ENCODE results near the gene MMP24.
"Not testable (repeated sequence)": the region's sequence is repeated elsewhere in the genome, so short reads cannot be mapped to it uniquely, and the experiment has no call there.

Gene MMP24

GRCh38 chr20:35187584-35188190 lies 38.8 kb upstream of the MMP24 start:
- no peak overlapping the region for H3K27ac ChIP-seq (ENCODE audit: low read length)
- no peaks in the 10 kb centered on the region for H3K79me2 ChIP-seq (ENCODE audit: low read length)
- H3K4me2 ChIP-seq (ENCODE audit: low read length) = no peak overlapping the region
- H3K9me3 ChIP-seq (ENCODE audit: insufficient read depth, low read length) = no peaks in the 10 kb centered on the region
- H3K9ac ChIP-seq (ENCODE audit: low read length) = no peak overlapping the region
- H3K4me3 ChIP-seq (ENCODE audit: low read length) = no peak overlapping the region
- no peaks in the 10 kb centered on the region for H4K20me1 ChIP-seq (ENCODE audit: insufficient read depth, low read length)
- H3K27me3 ChIP-seq (ENCODE audit: low read depth, low read length) = peaks cover 9% of the 10 kb centered on the region; the same call in 1 of the 2 replicates
- H3K4me1 ChIP-seq (ENCODE audit: low read length) = no peaks in the 10 kb centered on the region
- H3K36me3 ChIP-seq (replicated peaks; ENCODE audit: low read depth, low read length) = no peaks in the 10 kb centered on the region
- no peak overlapping the region for H2AFZ ChIP-seq (ENCODE audit: low read depth, low read length)
- TF ChIP-seq CTCF (IDR thresholded peaks at IDR 0.05; ENCODE audit: low read depth, low read length) = no peak
- no peak for TF ChIP-seq EZH2phosphoT487 (IDR thresholded peaks at IDR 0.05; ENCODE audit: low read depth)

GRCh38 chr20:35189223-35189622 lies 37.3 kb upstream of the MMP24 start:
- not testable (repeated sequence) for H3K4me3 ChIP-seq (ENCODE audit: low read length); H3K27me3 ChIP-seq (ENCODE audit: low read depth, low read length); H3K9me3 ChIP-seq (ENCODE audit: insufficient read depth, low read length); H3K79me2 ChIP-seq (ENCODE audit: low read length); H4K20me1 ChIP-seq (ENCODE audit: insufficient read depth, low read length); H3K27ac ChIP-seq (ENCODE audit: low read length); H3K4me2 ChIP-seq (ENCODE audit: low read length); H3K9ac ChIP-seq (ENCODE audit: low read length); H2AFZ ChIP-seq (ENCODE audit: low read depth, low read length); H3K36me3 ChIP-seq (replicated peaks; ENCODE audit: low read depth, low read length); H3K4me1 ChIP-seq (ENCODE audit: low read length)

- no peak overlapping the region for H3K4me3 ChIP-seq (ENCODE audit: low read length)
- no peaks in the 10 kb centered on the region for H3K4me1 ChIP-seq (ENCODE audit: low read length)
- no peak overlapping the region for H2AFZ ChIP-seq (ENCODE audit: low read depth, low read length)
- no peaks in the 10 kb centered on the region for H4K20me1 ChIP-seq (ENCODE audit: insufficient read depth, low read length)
- H3K4me2 ChIP-seq (ENCODE audit: low read length) = no peak overlapping the region
- no peak overlapping the region for H3K9ac ChIP-seq (ENCODE audit: low read length)
- H3K27ac ChIP-seq (ENCODE audit: low read length) = no peak overlapping the region
- no peak for TF ChIP-seq CTCF (IDR thresholded peaks at IDR 0.05; ENCODE audit: low read depth, low read length)
- TF ChIP-seq EZH2phosphoT487 (IDR thresholded peaks at IDR 0.05; ENCODE audit: low read depth) = no peak
- no peaks in the 10 kb centered on the region for H3K9me3 ChIP-seq (ENCODE audit: insufficient read depth, low read length)
- H3K36me3 ChIP-seq (replicated peaks; ENCODE audit: low read depth, low read length) = no peaks in the 10 kb centered on the region
- H3K27me3 ChIP-seq (ENCODE audit: low read depth, low read length) = 0 out of 2 replicates have a peak, but pooled peaks cover 6% of the 10 kb centered on the region
- H3K79me2 ChIP-seq (ENCODE audit: low read length) = no peaks in the 10 kb centered on the region
Measured at GRCh38 chr20:35190556-35190955, 35.9 kb upstream of the MMP24 start.

- Histone ChIP-seq H3K9ac (ENCODE audit: low read length) (no peak overlapping the region), H3K9me3 (ENCODE audit: insufficient read depth, low read length) (peaks cover 5% of the 10 kb centered on the region; the same call in 1 of the 2 replicates), H3K27ac (ENCODE audit: low read length) (no peak overlapping the region), H3K27me3 (ENCODE audit: low read depth, low read length) (0 out of 2 replicates have a peak, but pooled peaks cover 6% of the 10 kb centered on the region), H3K79me2 (ENCODE audit: low read length) (no peaks in the 10 kb centered on the region), H4K20me1 (ENCODE audit: insufficient read depth, low read length) (no peaks in the 10 kb centered on the region), H3K36me3 (replicated peaks; ENCODE audit: low read depth, low read length) (no peaks in the 10 kb centered on the region), H3K4me2 (ENCODE audit: low read length) (no peak overlapping the region), H3K4me1 (ENCODE audit: low read length) (no peaks in the 10 kb centered on the region), H2AFZ (ENCODE audit: low read depth, low read length) (no peak overlapping the region), H3K4me3 (ENCODE audit: low read length) (no peak overlapping the region)
- no peak for TF ChIP-seq EZH2phosphoT487 (IDR thresholded peaks at IDR 0.05; ENCODE audit: low read depth)
- no peak for TF ChIP-seq CTCF (IDR thresholded peaks at IDR 0.05; ENCODE audit: low read depth, low read length)
Measured at GRCh38 chr20:35191419-35192117, 34.9 kb upstream of the MMP24 start.
